Liver (tissue), 3 donors: ENCODE results near the gene CLCN2.

Source experiments
- ATF3 ChIP-seq: IDR thresholded peaks from 2 replicates; pipeline ENCODE4 v1.6.1; 2016; ENCODE audit warnings: antibody characterized with exemption
- CTCF ChIP-seq: fragments of 150-350 bp; IDR thresholded peaks from 2 replicates; pipeline ENCODE4 v1.5.1; 2017; ENCODE audit warnings: improper control_type of control experiment, low read depth, low read length; ENCODE audit not compliant: missing input control
- EGR1 ChIP-seq, 2 donors: IDR thresholded peaks; 2 replicates each; pipeline ENCODE4 v1.6.1; 2016 to 2018; ENCODE audit warnings: antibody characterized with exemption in 2 of 2, low read depth in 2 of 2
- FOXA2 ChIP-seq: IDR thresholded peaks from 2 replicates; pipeline ENCODE4 v1.6.1; 2016; ENCODE audit warnings: antibody characterized with exemption
- JUND ChIP-seq, 2 donors: IDR thresholded peaks; 2 replicates each; pipeline ENCODE4 v1.6.1; 2016; ENCODE audit warnings: antibody characterized with exemption in 2 of 2
- MAX ChIP-seq: IDR thresholded peaks from 2 replicates; pipeline ENCODE4 v1.6.1; 2016; ENCODE audit warnings: antibody characterized with exemption
- NR2F2 ChIP-seq: IDR thresholded peaks from 2 replicates; pipeline ENCODE4 v1.6.1; 2016; ENCODE audit warnings: antibody characterized with exemption
- REST ChIP-seq: IDR thresholded peaks from 2 replicates; pipeline ENCODE4 v1.6.1; 2016; ENCODE audit warnings: antibody characterized with exemption, mild to moderate bottlenecking
- SP1 ChIP-seq: IDR thresholded peaks from 2 replicates; pipeline ENCODE4 v1.6.1; 2018; ENCODE audit warnings: antibody characterized with exemption, mild to moderate bottlenecking
- TAF1 ChIP-seq: conservative IDR thresholded peaks from 2 replicates; pipeline ENCODE4 v1.6.1; 2016; ENCODE audit warnings: antibody characterized with exemption, mild to moderate bottlenecking
- donor health status: healthy.
- donor health status: healthy.

- no peak for TF ChIP-seq TAF1
- TF ChIP-seq NR2F2, result no peak
- no peak for TF ChIP-seq CTCF
- no peak for TF ChIP-seq JUND (IDR thresholded peaks at IDR 0.05)
- TF ChIP-seq MAX, result no peak
- TF ChIP-seq FOXA2, result no peak
- no peak for TF ChIP-seq REST
- no peak for TF ChIP-seq EGR1 (IDR thresholded peaks at IDR 0.05; ENCODE audit: low read depth in 2 of 2)
- TF ChIP-seq SP1, result no peak
- TF ChIP-seq ATF3, result no peak
These were observed 3.9 kb downstream of the CLCN2 start for GRCh38 chr3:184357248-184358123.
